ENCODE data around the gene PCDHB1. TPM values are rescaled to one million over a fixed set of nuclear protein-coding genes. Genes with fewer than 3 reads are reported as not detected.
"Not testable (repeated sequence)": the region's sequence is repeated elsewhere in the genome, so short reads cannot be mapped to it uniquely, and the experiment has no call there.

The PCDHB1 gene
- total and polyA plus RNA-seq, 2 experiments from 2014 or later, result 0.17 TPM; not detected in 1

- Histone ChIP-seq H3K4me2 (peak overlapping the region; percentile 72), H3K36me3 (replicated peaks; ENCODE audit: insufficient read depth, low read depth) (peaks cover 13% of the 10 kb centered on the region), H3K27me3 (no peaks in the 10 kb centered on the region), H2AFZ (peak overlapping the region; percentile 72), H3K27ac (peak overlapping the region; percentile 93), H4K20me1 (ENCODE audit: insufficient read depth, poor library complexity, severe bottlenecking) (no peaks in the 10 kb centered on the region), H3K79me2 (peaks cover 29% of the 10 kb centered on the region), H3K9me3 (ENCODE audit: low read depth) (peaks cover 29% of the 10 kb centered on the region), H3K9me2 (replicated peaks; ENCODE audit: insufficient read depth) (no peaks in the 10 kb centered on the region), H3K4me3 (peak overlapping the region; percentile 62), H3K4me1 (ENCODE audit: insufficient read depth) (no peaks in the 10 kb centered on the region)
- 75% methylated on average over 12 of the region's 12 CpGs for WGBS (ENCODE audit: low lambda C conversion rate, missing lambda C conversion rate)
- TF ChIP-seq EZH2 (IDR thresholded peaks at IDR 0.05; ENCODE audit: borderline replicate concordance) (no peak), EZH2phosphoT487 (IDR thresholded peaks at IDR 0.05; ENCODE audit: low read depth, severe bottlenecking, unreplicated experiment) (no peak)
- TF ChIP-seq, protein P1, sequence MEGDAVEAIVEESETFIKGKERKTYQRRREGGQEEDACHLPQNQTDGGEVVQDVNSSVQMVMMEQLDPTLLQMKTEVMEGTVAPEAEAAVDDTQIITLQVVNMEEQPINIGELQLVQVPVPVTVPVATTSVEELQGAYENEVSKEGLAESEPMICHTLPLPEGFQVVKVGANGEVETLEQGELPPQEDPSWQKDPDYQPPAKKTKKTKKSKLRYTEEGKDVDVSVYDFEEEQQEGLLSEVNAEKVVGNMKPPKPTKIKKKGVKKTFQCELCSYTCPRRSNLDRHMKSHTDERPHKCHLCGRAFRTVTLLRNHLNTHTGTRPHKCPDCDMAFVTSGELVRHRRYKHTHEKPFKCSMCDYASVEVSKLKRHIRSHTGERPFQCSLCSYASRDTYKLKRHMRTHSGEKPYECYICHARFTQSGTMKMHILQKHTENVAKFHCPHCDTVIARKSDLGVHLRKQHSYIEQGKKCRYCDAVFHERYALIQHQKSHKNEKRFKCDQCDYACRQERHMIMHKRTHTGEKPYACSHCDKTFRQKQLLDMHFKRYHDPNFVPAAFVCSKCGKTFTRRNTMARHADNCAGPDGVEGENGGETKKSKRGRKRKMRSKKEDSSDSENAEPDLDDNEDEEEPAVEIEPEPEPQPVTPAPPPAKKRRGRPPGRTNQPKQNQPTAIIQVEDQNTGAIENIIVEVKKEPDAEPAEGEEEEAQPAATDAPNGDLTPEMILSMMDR (IDR thresholded peaks at IDR 0.05; ENCODE audit: poor library complexity), result no peak
- peak; percentile 5 for DNase-seq (ENCODE audit: low spot score)
Measured at GRCh38 chr5:141095263-141095641, 44.1 kb downstream of the PCDHB1 start.

DNA sequence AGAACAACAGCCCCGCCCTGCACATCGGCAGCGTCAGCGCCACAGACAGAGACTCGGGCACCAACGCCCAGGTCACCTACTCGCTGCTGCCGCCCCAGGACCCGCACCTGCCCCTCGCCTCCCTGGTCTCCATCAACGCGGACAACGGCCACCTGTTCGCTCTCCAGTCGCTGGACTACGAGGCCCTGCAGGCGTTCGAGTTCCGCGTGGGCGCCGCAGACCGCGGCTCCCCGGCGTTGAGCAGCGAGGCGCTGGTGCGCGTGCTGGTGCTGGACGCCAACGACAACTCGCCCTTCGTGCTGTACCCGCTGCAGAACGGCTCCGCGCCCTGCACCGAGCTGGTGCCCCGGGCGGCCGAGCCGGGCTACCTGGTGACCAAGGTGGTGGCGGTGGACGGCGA, 45.0 kb downstream of the PCDHB1 start:
- not testable (repeated sequence) for H3K27me3 ChIP-seq; H3K4me1 ChIP-seq (ENCODE audit: insufficient read depth); H2AFZ ChIP-seq

GRCh38 chr5:141096586-141096985, 45.4 kb downstream of the PCDHB1 start:
- Histone ChIP-seq H3K36me3 (replicated peaks; ENCODE audit: insufficient read depth, low read depth) (peaks cover 15% of the 10 kb centered on the region), H3K79me2 (peaks cover 29% of the 10 kb centered on the region), H3K9me3 (ENCODE audit: low read depth) (peaks cover 34% of the 10 kb centered on the region)
- H3K4me1 ChIP-seq (ENCODE audit: insufficient read depth); H4K20me1 ChIP-seq (ENCODE audit: insufficient read depth, poor library complexity, severe bottlenecking); H3K4me3 ChIP-seq; H3K9me2 ChIP-seq (replicated peaks; ENCODE audit: insufficient read depth); H3K27ac ChIP-seq; H3K4me2 ChIP-seq; H2AFZ ChIP-seq; H3K27me3 ChIP-seq; DNase-seq (ENCODE audit: low spot score): not testable (repeated sequence)
- over 99% methylated on average over 33 of the region's 38 CpGs for WGBS (ENCODE audit: low lambda C conversion rate, missing lambda C conversion rate)

More for the DNA sequence above, 45.0 kb downstream of the PCDHB1 start:
- not testable (repeated sequence) for DNase-seq (ENCODE audit: low spot score); H3K4me2 ChIP-seq; H3K4me3 ChIP-seq; H3K9me2 ChIP-seq (replicated peaks; ENCODE audit: insufficient read depth); H3K27ac ChIP-seq; H4K20me1 ChIP-seq (ENCODE audit: insufficient read depth, poor library complexity, severe bottlenecking)
- WGBS (ENCODE audit: low lambda C conversion rate, missing lambda C conversion rate), result 97% methylated on average over 31 of the region's 46 CpGs
- Histone ChIP-seq H3K36me3 (replicated peaks; ENCODE audit: insufficient read depth, low read depth) (peaks cover 15% of the 10 kb centered on the region), H3K9me3 (ENCODE audit: low read depth) (peaks cover 34% of the 10 kb centered on the region), H3K79me2 (peaks cover 29% of the 10 kb centered on the region)

GRCh38 chr5:141100243-141100805, 49.1 kb downstream of the PCDHB1 start, which contains the start of gene PCDHB3:
TSS of gene PCDHB3 (plus strand) at chr5:141100473. CDS start at chr5:141100650, 177 bp downstream.
- no peaks in the 10 kb centered on the region for H3K4me1 ChIP-seq (ENCODE audit: insufficient read depth)
- no peak within 1 kb of the TSS for H3K4me2 ChIP-seq
- WGBS (ENCODE audit: low lambda C conversion rate, missing lambda C conversion rate), result 83% methylated on average over 19 of the region's 19 CpGs
- H4K20me1 ChIP-seq (ENCODE audit: insufficient read depth, poor library complexity, severe bottlenecking), result no peaks in the 10 kb centered on the region
- TF ChIP-seq, protein P1 (IDR thresholded peaks at IDR 0.05; ENCODE audit: poor library complexity), result no peak
- no peak for TF ChIP-seq EZH2 (IDR thresholded peaks at IDR 0.05; ENCODE audit: borderline replicate concordance)
- TF ChIP-seq EZH2phosphoT487 (IDR thresholded peaks at IDR 0.05; ENCODE audit: low read depth, severe bottlenecking, unreplicated experiment), result no peak
- no peak within 1 kb of the TSS for H3K27ac ChIP-seq
- DNase-seq (ENCODE audit: low spot score), result no peak
- H3K4me3 ChIP-seq, result no peak within 1 kb of the TSS
- peaks cover 26% of the 10 kb centered on the region for H3K79me2 ChIP-seq
- no peaks in the 10 kb centered on the region for H3K27me3 ChIP-seq
- peaks cover 43% of the 10 kb centered on the region for H3K9me3 ChIP-seq (ENCODE audit: low read depth)
- H3K36me3 ChIP-seq (replicated peaks; ENCODE audit: insufficient read depth, low read depth), result peaks cover 15% of the 10 kb centered on the region
- no peaks in the 10 kb centered on the region for H3K9me2 ChIP-seq (replicated peaks; ENCODE audit: insufficient read depth)
- H2AFZ ChIP-seq, result no peak within 1 kb of the TSS
